Hypothalamus (tissue), 51 donors: ENCODE results near the gene TBC1D5.

Source experiments
- DNase-seq, 51 donors: peaks; one replicate each; lab custom pipeline; 2025; lab: John Stamatoyannopoulos, UW

TBC1D5 gene

DNA sequence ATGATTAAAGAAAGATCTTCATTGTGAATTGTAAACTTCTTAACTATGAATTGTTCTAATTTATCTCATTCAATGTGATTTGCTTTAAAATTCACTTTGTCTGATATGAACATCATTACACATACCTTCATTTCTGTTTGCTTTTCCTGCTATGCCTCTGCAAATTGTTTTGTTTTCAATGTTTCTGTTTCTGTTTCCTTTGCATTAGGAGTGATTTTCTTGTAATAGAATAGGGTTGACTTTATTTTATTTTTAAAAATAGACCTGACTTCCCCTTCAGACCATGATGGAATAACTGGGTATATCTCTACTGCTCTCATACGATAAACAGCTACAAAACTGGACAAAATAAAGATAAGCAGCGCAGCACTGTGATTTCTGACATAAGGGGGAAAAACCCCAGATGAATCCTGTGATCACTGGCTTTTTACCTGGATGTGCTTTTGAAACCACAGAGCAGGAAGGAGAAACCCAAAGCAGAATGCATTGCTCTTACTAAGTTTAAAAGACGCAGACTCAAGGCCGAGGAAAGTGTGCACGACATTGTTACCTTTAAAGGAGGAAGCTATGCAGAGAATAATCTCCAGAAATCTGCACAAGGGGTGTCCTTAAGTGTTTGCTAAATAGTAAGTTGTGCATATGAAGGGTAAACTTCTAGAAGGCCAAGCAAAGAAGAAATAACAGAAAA lies 420.2 kb downstream of the TBC1D5 start:
- DNase-seq, result no peak

DNA sequence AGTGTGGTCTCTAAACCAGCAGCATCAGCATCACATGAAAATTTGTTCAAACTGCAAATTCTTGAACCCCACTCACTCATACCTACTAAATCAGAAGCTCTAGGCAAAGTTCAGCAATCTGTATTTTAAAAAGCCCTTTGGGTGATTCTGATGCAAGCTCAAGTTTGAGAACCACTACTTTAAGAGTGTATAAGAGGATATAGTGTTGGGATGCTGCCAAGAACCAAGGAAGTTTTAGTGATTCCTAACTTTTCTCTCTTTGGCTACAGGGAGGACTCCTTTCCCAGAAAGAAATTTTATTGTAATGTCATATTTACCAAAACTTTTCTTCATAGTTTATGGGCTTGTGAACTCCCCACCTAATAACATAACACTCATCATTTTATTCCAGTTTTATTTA lies 422.2 kb downstream of the TBC1D5 start:
- no peak for DNase-seq

DNA sequence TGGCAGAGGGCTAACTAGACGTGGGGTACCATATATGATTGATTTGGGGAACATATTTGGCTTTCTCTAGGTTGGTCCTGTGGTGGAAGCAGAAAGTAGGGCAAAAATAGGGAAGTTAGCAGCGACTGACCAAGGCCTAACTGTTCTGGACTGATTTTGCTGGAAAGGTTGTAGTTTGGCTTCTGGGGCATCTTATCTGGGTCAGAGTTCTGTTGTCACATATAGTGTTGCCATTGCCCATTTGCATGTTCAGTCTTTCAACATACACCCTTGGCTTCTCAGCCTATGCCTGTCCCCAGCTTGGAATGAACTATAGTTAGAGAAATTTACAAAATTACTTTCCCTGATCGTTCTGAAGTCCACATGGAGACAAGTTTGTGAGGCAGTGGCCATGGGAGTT lies 426.5 kb downstream of the TBC1D5 start:
- no peak for DNase-seq

DNA sequence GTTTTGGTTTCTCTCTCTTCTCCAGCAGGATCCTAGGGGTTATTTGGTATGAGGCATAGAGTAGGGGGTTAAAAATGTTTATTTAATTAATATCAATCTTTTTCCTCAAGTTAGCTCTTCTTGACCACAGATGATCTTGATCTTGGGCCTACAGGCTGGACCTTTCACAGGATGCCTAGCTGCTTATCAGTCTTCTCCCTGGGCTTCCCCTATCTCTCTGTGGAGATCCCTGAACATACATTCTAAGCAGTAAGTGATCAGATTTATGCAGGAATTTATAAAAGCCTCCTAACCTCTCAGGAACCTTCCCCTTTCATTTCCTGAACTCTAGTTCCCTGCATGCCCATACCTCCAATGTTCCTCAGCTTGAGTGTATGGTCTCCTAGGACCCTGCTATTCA lies 428.3 kb downstream of the TBC1D5 start:
- no peak for DNase-seq

DNA sequence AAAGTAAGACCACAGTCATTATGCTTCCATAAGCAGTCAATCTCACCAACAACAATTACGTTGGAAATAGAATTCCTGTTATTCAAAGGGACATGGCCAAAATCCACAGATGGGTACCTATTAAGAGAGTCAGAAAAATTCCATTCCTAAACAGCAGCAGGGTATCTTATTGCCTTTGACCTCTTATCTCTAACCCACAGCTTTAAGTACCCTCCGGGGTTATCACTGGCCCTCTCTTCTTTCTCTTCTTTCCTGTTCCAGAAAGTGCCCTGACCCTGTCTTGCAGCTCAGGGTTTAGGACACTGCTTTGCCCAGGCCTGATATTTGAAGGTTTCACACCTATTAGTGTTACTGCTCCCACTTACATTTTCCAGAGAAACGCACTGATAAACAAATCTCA lies 428.7 kb downstream of the TBC1D5 start:
- no peak for DNase-seq

DNA sequence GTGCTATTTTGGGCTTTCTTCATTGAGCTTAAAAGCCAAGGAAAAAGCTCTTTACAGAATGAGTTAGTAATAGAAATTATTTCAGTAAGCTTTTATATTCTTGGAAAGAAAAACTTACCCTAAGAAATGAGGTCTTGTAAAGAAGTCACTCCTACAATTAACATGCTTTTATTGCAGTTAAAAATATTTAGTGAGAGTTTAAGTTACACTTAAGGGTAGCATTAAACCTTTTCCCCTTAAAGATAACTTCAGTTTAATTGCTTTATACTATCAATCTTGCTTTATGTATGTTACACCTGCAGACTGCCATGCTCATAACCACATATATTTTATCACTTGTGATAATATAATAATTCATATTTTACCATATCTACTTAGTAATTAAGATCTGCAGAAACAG lies 431.4 kb downstream of the TBC1D5 start:
- DNase-seq, result no peak

DNA sequence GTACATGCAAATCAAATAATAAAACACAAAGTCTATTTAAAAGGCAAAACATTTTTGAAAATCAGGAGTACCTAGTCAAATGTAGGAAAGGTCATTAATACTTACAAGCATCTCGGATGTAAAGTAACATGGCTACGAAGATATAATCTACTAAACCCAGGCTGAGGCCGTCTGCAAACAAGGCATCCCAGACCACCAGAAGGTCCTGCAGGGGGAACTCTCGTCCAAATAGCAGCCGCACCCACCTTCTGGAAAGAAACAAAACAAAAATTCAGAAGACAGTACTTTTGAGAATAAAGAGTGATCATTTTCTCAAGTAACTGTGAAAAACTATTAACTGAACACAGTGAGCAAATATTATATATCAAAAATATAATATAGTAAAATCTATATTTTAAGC lies 434.5 kb downstream of the TBC1D5 start:
- DNase-seq, result no peak

DNA sequence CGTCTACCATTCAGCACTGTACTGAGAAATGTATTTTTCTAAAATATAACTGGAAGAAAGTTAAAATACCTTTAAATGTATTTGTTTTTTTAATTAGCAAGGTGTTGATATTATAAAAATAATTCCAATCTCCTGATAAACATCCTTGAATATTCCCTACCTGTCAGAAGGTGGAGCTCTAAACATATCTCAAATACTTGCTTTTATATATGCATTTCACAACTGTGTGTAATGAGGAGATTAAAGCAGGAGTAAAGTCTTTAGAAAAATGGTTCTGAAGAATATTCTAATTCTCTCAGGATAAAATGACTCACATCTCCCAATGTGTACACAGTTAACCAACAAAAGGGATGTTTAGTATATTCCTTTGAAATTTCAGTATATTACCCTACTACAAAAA lies 434.9 kb downstream of the TBC1D5 start:
- no peak for DNase-seq

DNA sequence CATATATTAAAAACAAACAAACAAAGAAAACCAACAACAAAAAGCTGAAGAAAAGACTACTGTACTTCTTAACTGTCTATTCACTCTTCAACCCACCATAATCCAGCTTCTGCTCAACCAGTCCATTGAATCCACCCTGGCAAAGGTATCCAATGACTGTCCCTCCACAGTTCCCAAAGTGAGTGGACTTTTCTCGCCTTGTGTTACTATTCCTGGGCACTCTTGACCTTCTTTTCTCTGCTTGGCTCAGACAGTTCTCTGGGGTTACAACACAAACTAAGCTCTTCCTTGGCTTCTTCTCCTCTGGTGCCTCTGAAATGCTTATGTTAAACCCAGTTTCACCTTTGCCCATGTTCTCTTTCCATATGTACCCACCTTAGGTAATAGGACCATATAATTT lies 437.5 kb downstream of the TBC1D5 start:
- DNase-seq, result no peak

DNA sequence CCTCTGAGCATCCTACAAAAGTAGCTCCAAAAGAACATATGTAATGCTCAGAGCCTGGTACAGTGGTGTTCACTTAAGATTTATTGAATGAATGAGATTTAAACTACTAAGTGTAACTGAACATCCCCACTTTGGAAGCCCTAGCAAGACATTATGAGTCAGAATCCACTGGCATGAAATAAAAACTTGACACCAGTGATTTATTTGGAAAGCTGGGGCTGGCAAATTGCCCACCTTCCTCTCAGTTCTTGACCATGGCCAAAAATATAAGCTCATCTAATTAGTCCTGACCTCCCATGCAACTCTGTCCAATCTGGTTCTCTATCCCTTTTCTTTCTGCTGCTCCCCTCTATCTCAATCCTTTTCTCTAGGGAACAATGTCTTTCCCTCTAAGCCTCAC lies 439.7 kb downstream of the TBC1D5 start:
- DNase-seq, result no peak

DNA sequence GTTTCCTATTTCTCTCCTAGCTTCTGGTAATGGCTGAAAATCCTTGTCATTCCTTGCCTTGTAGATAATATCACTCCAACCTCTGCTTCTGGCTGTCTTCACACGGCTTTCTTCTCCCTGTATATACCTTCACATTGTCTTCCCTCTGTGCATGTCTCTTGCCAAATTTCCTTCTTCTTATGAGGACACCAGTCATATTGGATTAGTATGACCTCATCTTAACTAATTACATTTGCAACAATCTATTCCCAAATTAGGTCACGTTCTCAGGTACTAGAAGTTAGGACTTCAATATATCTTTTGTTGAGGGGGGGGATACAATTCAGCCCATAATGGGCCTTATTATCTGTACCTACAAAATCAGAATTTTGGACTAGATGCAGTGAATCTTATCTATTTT lies 440.3 kb downstream of the TBC1D5 start:
- no peak for DNase-seq

DNA sequence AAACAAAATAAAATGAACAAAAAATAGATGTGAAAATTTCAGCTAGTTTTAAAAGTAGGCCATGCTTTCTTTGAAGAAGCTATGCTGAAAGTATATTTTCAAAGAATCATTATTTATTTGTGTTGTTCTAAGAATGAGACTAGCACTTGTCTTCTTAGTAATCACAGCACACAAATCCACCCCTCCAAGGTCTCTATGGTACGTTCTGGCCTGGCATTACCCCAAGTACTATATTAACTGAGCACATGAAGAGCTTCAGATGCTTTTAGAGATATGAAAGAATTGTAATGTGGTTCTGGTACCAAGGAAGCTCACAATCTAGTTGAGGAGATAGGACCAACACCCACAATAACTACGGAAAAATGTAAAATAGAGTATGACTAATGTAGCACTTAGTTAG lies 441.2 kb downstream of the TBC1D5 start:
- no peak for DNase-seq

DNA sequence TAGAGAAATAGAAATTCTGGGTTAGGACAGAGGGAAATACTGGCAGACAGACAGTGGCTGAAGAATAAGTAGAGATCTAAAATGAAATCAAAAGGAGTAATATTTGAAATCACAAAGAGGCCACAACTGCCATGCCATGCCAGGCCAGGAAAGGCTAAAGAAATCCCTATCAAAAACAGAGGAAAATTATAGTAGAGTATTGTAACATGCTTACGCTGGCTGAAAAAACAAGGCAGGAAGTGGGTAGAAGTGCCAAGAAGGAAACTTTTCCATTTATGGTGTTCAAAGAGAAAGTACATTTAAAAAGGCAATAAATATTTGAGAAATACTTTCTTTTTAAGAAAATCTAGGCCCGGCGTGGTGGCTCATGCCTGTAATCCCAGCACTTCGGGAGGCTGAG lies 442.0 kb downstream of the TBC1D5 start:
- DNase-seq, result no peak

DNA sequence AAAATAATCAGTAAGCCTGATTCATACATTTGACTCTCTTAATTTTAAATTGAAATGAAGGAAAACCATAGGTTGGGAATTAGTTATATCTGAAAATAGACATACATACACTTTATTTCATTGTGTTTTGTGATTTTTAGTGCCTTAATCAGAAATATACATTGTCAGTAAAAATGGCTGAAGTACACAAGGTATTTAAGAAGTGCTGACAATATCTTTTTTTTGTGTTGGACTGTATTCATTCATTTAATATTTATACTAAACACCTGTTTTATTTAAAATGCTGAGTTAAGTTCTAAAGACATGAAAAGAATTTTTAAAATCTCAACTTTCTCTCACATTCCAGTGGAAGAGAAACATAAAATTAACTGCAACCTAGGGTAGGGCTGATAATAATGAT lies 444.4 kb downstream of the TBC1D5 start:
- DNase-seq, result no peak

DNA sequence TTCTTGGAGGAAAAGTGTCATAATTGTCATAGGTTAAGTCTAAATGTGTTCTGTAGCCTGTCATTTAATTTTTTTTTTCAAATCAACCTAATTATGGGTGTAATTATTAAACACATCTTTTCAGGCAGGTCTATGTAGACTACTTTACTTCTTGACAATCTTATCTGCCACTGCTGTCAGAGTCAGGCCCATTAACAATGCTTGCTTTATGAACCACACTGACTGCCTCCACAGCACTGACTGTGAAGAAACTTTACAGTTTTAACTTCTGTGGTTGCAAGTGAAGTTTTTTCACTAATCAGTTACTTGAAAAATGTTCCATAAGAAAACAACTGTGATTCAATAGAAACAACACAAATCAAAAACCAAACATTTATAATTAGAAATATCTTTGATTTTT lies 449.9 kb downstream of the TBC1D5 start:
- DNase-seq, result no peak

DNA sequence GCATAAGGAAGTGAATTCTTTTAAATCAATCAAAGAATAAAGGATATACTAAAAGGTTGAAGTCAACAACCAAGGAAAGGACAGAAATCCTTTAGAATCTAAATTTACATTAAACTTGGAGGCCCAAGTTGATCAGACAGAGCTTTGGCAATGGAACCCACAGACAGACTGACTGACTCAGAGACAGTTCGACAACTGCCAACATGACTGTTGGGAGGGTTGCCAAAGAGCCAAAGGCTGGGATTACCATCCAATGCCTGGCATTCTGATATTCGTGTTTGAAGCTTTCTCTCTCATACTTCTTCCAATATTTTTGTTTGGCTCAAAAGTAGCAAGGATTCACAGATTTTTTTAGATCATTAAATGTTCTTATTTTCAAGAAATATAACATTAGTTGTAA lies 451.5 kb downstream of the TBC1D5 start:
- DNase-seq, result no peak

DNA sequence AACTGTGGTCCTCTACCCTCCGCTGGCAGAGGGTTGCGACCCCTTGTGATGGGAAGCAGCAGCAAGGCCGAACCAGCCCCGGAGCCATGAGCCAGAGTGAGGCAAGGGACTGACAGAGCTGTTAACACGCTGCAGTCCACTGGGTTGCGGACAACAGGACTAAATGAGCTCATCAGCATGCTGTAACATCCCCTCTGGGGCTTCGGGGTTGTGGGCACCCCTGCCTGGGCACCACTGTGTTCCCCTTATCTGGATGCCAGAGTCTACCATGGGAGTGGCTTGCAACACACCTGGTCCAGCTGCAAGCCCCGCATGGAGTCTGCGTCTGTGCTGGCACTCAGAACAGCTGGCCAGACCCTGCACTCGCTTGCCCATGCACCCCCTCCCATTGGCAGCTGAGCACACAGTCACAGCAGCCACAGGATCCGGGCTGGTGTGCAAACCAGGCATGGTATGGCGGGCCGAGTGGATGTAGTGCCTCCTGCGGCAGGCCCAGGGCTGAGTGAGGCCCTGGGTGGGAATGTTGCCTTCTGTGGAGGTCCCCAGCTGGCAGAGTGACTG lies 453.5 kb downstream of the TBC1D5 start:
- DNase-seq, result no peak

DNA sequence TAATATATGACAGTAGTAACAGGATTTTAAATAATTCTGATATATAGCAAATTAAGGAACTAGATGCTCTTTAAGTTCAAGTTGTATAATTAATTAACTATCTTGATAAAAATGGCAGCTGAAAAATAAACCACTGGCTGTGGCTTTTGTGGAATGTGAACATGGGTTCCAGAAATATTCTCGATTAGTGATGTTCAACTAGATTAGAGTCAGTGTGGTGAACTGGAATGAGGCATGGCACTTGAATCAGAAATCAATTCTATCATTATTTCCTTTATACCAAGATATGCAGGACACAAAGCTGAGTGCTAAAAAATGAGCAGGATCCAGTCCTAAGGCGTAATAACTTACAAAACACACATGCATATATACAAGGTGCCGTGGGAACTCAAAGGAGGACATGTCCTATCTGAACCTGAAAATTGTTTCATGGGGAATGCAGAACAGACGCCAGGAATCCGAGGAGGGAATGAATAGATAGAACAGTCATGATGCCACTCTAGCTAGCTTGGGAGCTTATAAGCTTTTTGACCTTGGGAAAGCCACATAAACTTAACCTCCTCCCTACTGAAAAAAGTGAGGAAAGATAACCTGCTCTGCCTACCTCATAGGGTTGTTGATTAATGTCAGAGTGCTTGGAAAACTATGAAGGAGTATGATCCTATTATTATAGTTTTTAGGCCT lies 455.3 kb downstream of the TBC1D5 start:
- no peak for DNase-seq

DNA sequence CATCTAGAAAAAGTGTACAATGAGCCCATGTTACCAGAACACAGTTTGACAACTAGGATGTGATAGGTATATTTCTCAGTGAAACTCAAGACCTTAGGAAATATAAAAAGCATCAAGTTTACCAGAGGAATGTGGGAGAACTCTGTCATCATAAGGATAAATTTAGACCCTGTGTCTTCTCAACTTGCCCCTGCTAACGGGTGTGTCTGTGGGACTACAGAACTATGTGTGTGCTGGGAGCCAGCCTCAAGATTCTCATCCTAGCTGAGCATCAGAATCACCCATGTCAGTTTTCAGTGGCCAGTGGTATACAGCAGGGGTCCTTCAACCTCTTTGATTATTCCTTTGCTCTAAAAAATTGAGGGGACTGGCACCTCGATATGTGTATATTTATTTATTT lies 464.4 kb downstream of the TBC1D5 start:
- no peak for DNase-seq

DNA sequence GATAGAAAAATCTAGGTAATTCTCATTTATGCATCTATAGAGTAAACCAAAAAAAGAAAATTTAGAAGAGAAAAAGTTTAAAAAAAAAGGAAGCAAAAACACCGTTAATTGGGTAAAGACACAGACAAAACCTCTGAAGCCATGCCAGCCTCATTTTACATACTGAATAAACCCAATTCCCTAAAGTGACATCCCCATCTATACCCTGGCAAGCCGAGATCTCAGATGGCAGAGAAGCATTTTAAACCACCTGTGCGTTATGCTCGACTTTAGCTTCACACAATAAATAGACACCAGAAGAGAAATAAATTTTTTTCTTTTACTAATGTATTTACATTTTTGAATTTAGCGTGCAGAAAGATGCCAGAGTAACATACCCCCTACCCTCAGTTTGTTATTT lies 475.6 kb downstream of the TBC1D5 start:
- DNase-seq, result no peak

DNA sequence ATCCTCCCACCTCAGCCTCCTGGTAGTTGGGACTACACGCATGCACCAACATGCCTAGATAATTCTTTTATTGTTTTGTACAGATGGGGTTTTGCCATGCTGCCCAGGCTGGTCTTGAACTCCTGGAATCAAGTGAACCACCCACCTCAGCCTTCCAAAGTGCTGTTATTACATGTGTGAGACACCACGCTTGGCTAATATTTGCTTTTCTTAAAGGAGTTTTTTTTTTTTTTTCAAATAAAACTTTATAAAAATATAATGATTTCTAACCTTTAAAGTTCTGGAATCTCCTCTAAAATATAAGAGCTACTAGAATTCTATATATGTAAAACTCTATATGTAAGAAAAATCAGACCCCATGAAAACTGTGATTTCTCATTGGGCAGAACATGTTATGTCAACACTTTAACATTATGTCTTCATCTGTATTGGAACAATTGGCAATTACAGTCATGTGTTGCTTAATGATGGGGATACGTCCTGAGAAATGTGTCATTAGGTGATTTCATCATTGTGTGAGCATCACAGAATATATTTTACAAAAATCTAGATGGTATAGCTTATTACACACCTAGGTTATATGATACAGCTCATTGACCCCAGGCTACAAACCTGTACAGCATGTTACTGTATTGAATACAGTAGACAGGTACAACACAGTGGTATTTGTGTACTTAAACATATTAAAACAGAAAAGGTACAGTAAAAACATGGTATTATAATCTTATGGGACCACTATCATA lies 480.6 kb downstream of the TBC1D5 start:
- DNase-seq, result no peak

DNA sequence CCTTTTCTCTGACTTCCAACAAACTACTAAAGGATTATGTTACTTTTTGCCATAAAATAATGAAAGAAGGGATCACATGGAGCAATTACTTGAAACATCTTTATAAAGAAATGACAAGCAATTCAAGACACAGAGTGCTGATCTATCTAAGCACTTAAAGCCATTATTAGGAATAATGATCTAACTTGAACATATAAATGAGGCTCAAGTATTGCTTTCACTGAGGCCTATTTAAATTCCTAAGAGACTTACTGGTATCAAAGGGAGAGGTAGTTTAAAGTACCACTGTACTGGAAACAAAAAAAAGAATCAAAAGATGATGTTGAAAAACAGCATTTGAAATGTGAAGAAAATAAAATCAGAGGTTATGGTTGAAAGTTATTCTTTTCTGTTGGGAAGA lies 482.2 kb downstream of the TBC1D5 start:
- DNase-seq, result no peak
